HG03432 (cell line): ENCODE measurements around the gene CPT1B.
A peak's percentile ranks its signal among the peaks of the same experiment; 100 is the strongest.

Experiments used
- ATAC-seq: cut with Tn5 transposase; IDR thresholded peaks from one replicate; pipeline ENCODE4 v1.9.1; 2021; ENCODE audit warnings: mild to moderate bottlenecking, moderate library complexity; ENCODE audit not compliant: unreplicated experiment

The CPT1B gene

GRCh38 chr22:50571264-50572175 lies 6.7 kb downstream of the CPT1B start:
- ATAC-seq = no peak

GRCh38 chr22:50570861-50571260 lies 7.4 kb downstream of the CPT1B start:
- ATAC-seq = no peak

- no peak for ATAC-seq
Observed at GRCh38 chr22:50569896-50570535, 8.2 kb downstream of the CPT1B start.

- ATAC-seq = no peak
Observed at GRCh38 chr22:50569041-50569459, 9.2 kb downstream of the CPT1B start.

- no peak for ATAC-seq
Observed at GRCh38 chr22:50568626-50569025, 9.6 kb downstream of the CPT1B start.

- ATAC-seq = no peak
Observed at GRCh38 chr22:50567721-50568252, 10.4 kb downstream of the CPT1B start.

- no peak for ATAC-seq
Observed at GRCh38 chr22:50564289-50564688, 13.9 kb downstream of the CPT1B start.

- ATAC-seq = no peak
Observed at GRCh38 chr22:50563413-50564160, 14.6 kb downstream of the CPT1B start.

- ATAC-seq = peak; percentile 94
Observed at GRCh38 chr22:50562523-50563412, 15.5 kb downstream of the CPT1B start, which contains the start of gene SYCE3. SYCE3 (minus strand) TSS chr22:50562919; CDS start chr22:50556405, 6,514 bp downstream.

GRCh38 chr22:50561401-50562358 lies 16.5 kb downstream of the CPT1B start:
- no peak for ATAC-seq

GRCh38 chr22:50560034-50560433 lies 18.2 kb downstream of the CPT1B start:
- ATAC-seq = no peak

- ATAC-seq = no peak
Observed at GRCh38 chr22:50556703-50557102, 21.5 kb downstream of the CPT1B start.

GRCh38 chr22:50553310-50553709 lies 24.9 kb downstream of the CPT1B start:
- ATAC-seq = no peak

- no peak for ATAC-seq
Observed at GRCh38 chr22:50551160-50551752, 27.0 kb downstream of the CPT1B start.

GRCh38 chr22:50550395-50550794 lies 27.8 kb downstream of the CPT1B start:
- no peak for ATAC-seq

GRCh38 chr22:50548921-50549790 lies 29.1 kb downstream of the CPT1B start:
- no peak for ATAC-seq

GRCh38 chr22:50548040-50548920 lies 29.9 kb downstream of the CPT1B start:
- ATAC-seq = no peak
